IMR-90 (cell line): Measurements from ENCODE around the gene SERPINF2. TPM values are rescaled to one million over a fixed set of nuclear protein-coding genes. Genes with fewer than 3 reads are reported as not detected.

ENCODE experiments used
- ATAC-seq: fragments of 200-7000 bp; cut with Tn5 transposase; 2 replicates; pipeline ENCODE4 v1.9.1; 2020; ENCODE audit warnings: low read depth, mild to moderate bottlenecking, moderate library complexity
- BruUV-seq: library from RNA; stranded (reverse); fragments of 400-500 nt; replicated peaks from 2 replicates; lab custom pipeline; 2021; lab: Mats Ljungman, UMichigan
- CTCF ChIA-PET: fragments of 300-600 bp; formaldehyde crosslinking; extraction: SDS; loops from one replicate; lab custom pipeline; 2021; ENCODE audit warnings: antibody characterized with exemption; lab: Yijun Ruan, JAX
- POLR2A ChIA-PET: fragments of 300-600 bp; sonication (Branson Sonifier 250); formaldehyde crosslinking; loops from one replicate; lab custom pipeline; 2022; ENCODE audit warnings: antibody characterized with exemption; ENCODE audit not compliant: unreplicated experiment; lab: Charles Lee
- DNase-seq: peaks from one replicate; pipeline ENCODE4 v3.0.0; 2013
- H2AFZ ChIP-seq: replicated peaks from 2 replicates; pipeline ENCODE3; 2013; ENCODE audit warnings: low read length, mild to moderate bottlenecking; ENCODE audit not compliant: poor library complexity
- H2AK5ac ChIP-seq: 2 replicates; pipeline ENCODE4 v1.6.1; 2013; ENCODE audit warnings: low read depth, low read length, inconsistent platforms
- H2AK9ac ChIP-seq: replicated peaks from 2 replicates; pipeline ENCODE3; 2013; ENCODE audit warnings: mild to moderate bottlenecking, low read depth, low read length, moderate library complexity; ENCODE audit not compliant: poor library complexity
- H2BK120ac ChIP-seq: 2 replicates; pipeline ENCODE4 v1.6.1; 2013; ENCODE audit warnings: low read depth, low read length, inconsistent platforms
- H2BK15ac ChIP-seq: 3 replicates; pipeline ENCODE4 v1.6.1; 2013; ENCODE audit warnings: low read depth, low read length, inconsistent platforms
- H2BK20ac ChIP-seq: 2 replicates; pipeline ENCODE4 v1.6.1; 2013; ENCODE audit warnings: low read depth, mild to moderate bottlenecking, inconsistent platforms, low read length, moderate library complexity
- H2BK5ac ChIP-seq: 2 replicates; pipeline ENCODE4 v1.6.1; 2013; ENCODE audit warnings: mild to moderate bottlenecking, low read depth, low read length, inconsistent platforms; ENCODE audit not compliant: poor library complexity, severe bottlenecking
- H3K14ac ChIP-seq: replicated peaks from 2 replicates; pipeline ENCODE4 v1.6.1; 2013; ENCODE audit warnings: low read depth, low read length, inconsistent platforms
- H3K18ac ChIP-seq: 2 replicates; pipeline ENCODE4 v1.6.1; 2013; ENCODE audit warnings: low read depth, low read length, control low read depth
- H3K23ac ChIP-seq: 2 replicates; pipeline ENCODE4 v1.6.1; 2013; ENCODE audit warnings: low read depth, low read length, inconsistent platforms
- H3K27ac ChIP-seq: 2 replicates; pipeline ENCODE4 v1.5.1; 2013; ENCODE audit warnings: mild to moderate bottlenecking, control low read depth, low read length; ENCODE audit not compliant: insufficient read depth
- H3K27me3 ChIP-seq: 2 replicates; pipeline ENCODE4 v1.6.1; 2013; ENCODE audit warnings: low read length; ENCODE audit not compliant: control insufficient read depth, insufficient read depth
- H3K36me3 ChIP-seq: 2 replicates; pipeline ENCODE4 v1.6.1; 2013; ENCODE audit warnings: low read length, mixed read lengths; ENCODE audit not compliant: control insufficient read depth, insufficient read depth
- H3K4ac ChIP-seq: 2 replicates; pipeline ENCODE4 v1.6.1; 2013; ENCODE audit warnings: low read depth, low read length, inconsistent platforms
- H3K4me1 ChIP-seq: 2 replicates; pipeline ENCODE4 v1.6.1; 2013; ENCODE audit warnings: low read length, mixed read lengths; ENCODE audit not compliant: control insufficient read depth, insufficient read depth
- H3K4me2 ChIP-seq: 2 replicates; pipeline ENCODE4 v1.6.1; 2013; ENCODE audit warnings: low read depth, mild to moderate bottlenecking, control low read depth, low read length, moderate library complexity
- H3K4me3 ChIP-seq: 2 replicates; pipeline ENCODE4 v1.5.1; 2013; ENCODE audit warnings: low read depth, mild to moderate bottlenecking, control low read depth, low read length, moderate library complexity; ENCODE audit not compliant: insufficient read depth
- H3K56ac ChIP-seq: 2 replicates; pipeline ENCODE4 v1.6.1; 2013; ENCODE audit warnings: low read length, inconsistent platforms; ENCODE audit not compliant: insufficient read depth; ENCODE audit errors: extremely low read depth
- H3K79me1 ChIP-seq, 2 experiments: 2 replicates each; pipeline ENCODE4 v1.6.1; 2013; ENCODE audit warnings: low read length in 2 of 2, inconsistent platforms in 1 of 2, low read depth in 1 of 2
- H3K9ac ChIP-seq: 2 replicates; pipeline ENCODE4 v1.6.1; 2013; ENCODE audit warnings: low read depth, low read length, control low read depth
- H3K9me1 ChIP-seq: 2 replicates; pipeline ENCODE4 v1.6.1; 2013; ENCODE audit warnings: low read length, inconsistent platforms; ENCODE audit not compliant: insufficient read depth
- H3K9me3 ChIP-seq: 2 replicates; pipeline ENCODE4 v1.6.1; 2013; ENCODE audit warnings: low read length; ENCODE audit not compliant: control insufficient read depth, insufficient read depth
- H4K20me1 ChIP-seq: 2 replicates; pipeline ENCODE4 v1.6.1; 2013; ENCODE audit warnings: low read length, inconsistent platforms; ENCODE audit not compliant: insufficient read depth
- H4K5ac ChIP-seq: 2 replicates; pipeline ENCODE4 v1.6.1; 2013; ENCODE audit warnings: mild to moderate bottlenecking, low read depth, low read length, control low read depth
- H4K8ac ChIP-seq, 2 experiments: 2 replicates each; pipeline ENCODE4 v1.6.1; 2013; ENCODE audit warnings: low read depth in 2 of 2, low read length in 2 of 2, control low read depth in 1 of 2, inconsistent platforms in 1 of 2
- H4K91ac ChIP-seq: 2 replicates; pipeline ENCODE4 v1.6.1; 2013; ENCODE audit warnings: low read depth, low read length, inconsistent platforms; ENCODE audit not compliant: insufficient read depth
- BHLHE40 ChIP-seq: fragments of 150-350 bp; IDR thresholded peaks from 2 replicates; pipeline ENCODE4 v1.6.1; 2016; ENCODE audit warnings: mild to moderate bottlenecking, low read depth, low read length
- CHD1 ChIP-seq: IDR thresholded peaks from 2 replicates; pipeline ENCODE4 v1.6.1; 2012; ENCODE audit warnings: low read depth, low read length, improper control_type of control experiment
- RCOR1 ChIP-seq: IDR thresholded peaks from 2 replicates; pipeline ENCODE4 v1.6.1; 2012; ENCODE audit warnings: mild to moderate bottlenecking, low read length, improper control_type of control experiment; ENCODE audit not compliant: insufficient replicate concordance
- RFX5 ChIP-seq: IDR thresholded peaks from 2 replicates; pipeline ENCODE4 v1.8.0; 2012; ENCODE audit warnings: low read depth, mild to moderate bottlenecking, low read length, moderate library complexity
- SMC3 ChIP-seq: fragments of 150-350 bp; IDR thresholded peaks from 2 replicates; pipeline ENCODE4 v1.6.1; 2016; ENCODE audit warnings: low read depth, mild to moderate bottlenecking, antibody characterized with exemption, low read length, moderate library complexity
- USF2 ChIP-seq: fragments of 150-350 bp; IDR thresholded peaks from 2 replicates; pipeline ENCODE4 v1.6.1; 2017; ENCODE audit warnings: mild to moderate bottlenecking, antibody characterized with exemption, low read length, low read depth
- WGBS, 2 experiments: methylation state at CpG; one replicate each; pipeline versions ENCODE4 v1.1.5 to v1.1.7; 2013; ENCODE audit warnings: missing lambda C conversion rate in 2 of 2; ENCODE audit not compliant: insufficient read length in 1 of 2; ENCODE audit errors: extremely low coverage in 2 of 2; 5-methylcytosine and 5-hydroxymethylcytosine counted together
- dilution Hi-C: fragments of 300-500 bp; cut with HindIII; formaldehyde crosslinking; loops from one replicate; pipeline ENCODE4 v1.14.3; 2018; ENCODE audit warnings: low sequenced_read_pairs; ENCODE audit not compliant: unreplicated experiment
- in situ Hi-C: fragments of 300-500 bp; cut with MboI; formaldehyde crosslinking; loops from 3 replicates; pipeline ENCODE4 v1.14.3; 2019; ENCODE audit warnings: low sequenced_read_pairs, inconsistent platforms, mixed read lengths
- intact Hi-C: fragments of 100-400 bp; cut with micrococcal nuclease; formaldehyde crosslinking; loops from 2 replicates; pipeline ENCODE4 v1.10.0; 2022
- polyA plus RNA-seq, 3 experiments: library from polyadenylated mRNA; depleted of rRNA; stranded (reverse); fragments of >200 nt; gene quantifications; 2 replicates each; pipeline ENCODE4 v1.2.3, GENCODE V29; 2012; ENCODE audit warnings: low replicate concordance in 1 of 3
- total RNA-seq: library from RNA; depleted of rRNA; stranded (reverse); fragments of >200 nt; gene quantifications from 2 replicates; pipeline ENCODE4 v1.2.3, GENCODE V29; 2012

SERPINF2 gene
- total and polyA plus RNA-seq, 2 of the 4 experiments (the other 2 are of a cell fraction), result not detected

DNA sequence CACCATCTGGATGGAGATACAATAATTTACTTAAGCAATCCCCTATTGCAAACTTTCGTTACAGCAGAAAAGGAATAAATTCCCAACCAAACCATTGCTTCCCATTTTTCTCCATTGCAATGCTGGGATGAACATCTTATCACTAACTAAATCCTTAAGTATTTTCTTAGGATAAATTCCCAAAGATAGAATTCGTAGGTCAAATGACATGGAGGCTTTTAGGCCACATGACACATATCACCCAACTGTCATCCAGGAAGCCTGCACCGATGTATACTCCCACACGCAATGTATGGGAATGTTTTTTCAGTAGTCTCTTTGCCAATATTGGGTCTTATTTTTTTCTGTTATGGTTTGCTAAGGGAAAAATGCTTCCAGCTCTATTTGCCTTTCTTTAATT is 30.9 kb upstream of the SERPINF2 start:
- Histone ChIP-seq H3K14ac (no peak overlapping the region), H3K4ac (no peak overlapping the region), H4K5ac (no peak overlapping the region), H2AK9ac (no peak overlapping the region), H3K4me3 (no peak overlapping the region), H3K9me1 (peaks cover 12% of the 10 kb centered on the region), H2BK5ac (no peak overlapping the region), H3K18ac (no peak overlapping the region), H4K8ac (no peak overlapping the region), H2BK120ac (no peak overlapping the region), H3K9me3 (no peaks in the 10 kb centered on the region), H2AK5ac (no peak overlapping the region), H4K20me1 (peaks cover 63% of the 10 kb centered on the region), H3K36me3 (peaks cover 43% of the 10 kb centered on the region), H3K23ac (no peak overlapping the region), H3K4me2 (no peak overlapping the region), H2AFZ (no peak overlapping the region), H4K91ac (no peak overlapping the region), H3K9ac (no peak overlapping the region), H3K79me1 (peaks cover 0 to 52% of the 10 kb centered on the region in 2 experiments; a peak in 2 of 4 replicates), H3K4me1 (peaks cover 27% of the 10 kb centered on the region), H3K56ac (no peak overlapping the region), H2BK20ac (no peak overlapping the region), H3K27ac (no peak overlapping the region), H2BK15ac (no peak overlapping the region), H3K27me3 (no peaks in the 10 kb centered on the region)
- WGBS, 2 experiments, result no CpG with 5 or more reads among the region's 4 CpGs
- dilution Hi-C loops (no loop called here), in situ Hi-C loops (loop anchor here (25.0 kb wide), 1 partner anchor 325 kb away; the partner anchor contains the start of genes DPH1, OVCA2 and RTN4RL1), intact Hi-C loops (loop anchor here (2.0 kb wide), 1 partner anchor 43 kb away; no protein-coding TSS in a partner anchor)
- TF ChIP-seq SMC3 (no peak), RFX5 (no peak), RCOR1 (no peak), BHLHE40 (no peak), CHD1 (no peak), USF2 (peak; percentile 41; the same call in 1 of the 2 replicates)
- no peak for ATAC-seq
- CTCF ChIA-PET, result interaction anchor here (0.5 kb wide), 1 partner anchor 21 kb away, joined by 4 read pairs; no protein-coding TSS in a partner anchor
- BruUV-seq, result no TSS peak
- DNase-seq, result no peak
- POLR2A ChIA-PET, result no interaction called here
